Frontal cortex (tissue), 4 donors: ENCODE results near the gene PIEZO1. TPM values are rescaled to one million over a fixed set of nuclear protein-coding genes. Genes with fewer than 3 reads are reported as not detected.
A peak's percentile ranks its signal among the peaks of the same experiment; 100 is the strongest.

Source experiments
- DNase-seq, 2 donors: peaks; one replicate each; pipeline ENCODE4 v3.0.0; 2012; ENCODE audit warnings: low spot score in 2 of 2
- FAIRE-seq: peaks from 2 replicates; lab custom pipeline; 2012; peaks lifted over from hg19 to GRCh38; lab: Jason Lieb, UNC
- total RNA-seq: library from RNA; depleted of rRNA; stranded (reverse); fragments of >200 nt; gene quantifications from one replicate; pipeline ENCODE4 v1.2.3, GENCODE V29; 2014
- donor health status: control.
- donor health status: control.
- donor health status: control.

PIEZO1 gene
- total RNA-seq, 1 donor from 2014 or later = 4.1 TPM

- DNase-seq = no peak
- no peak for FAIRE-seq
These were observed 31.9 kb upstream of the PIEZO1 start for GRCh38 chr16:88816736-88817535.

GRCh38 chr16:88815901-88816589 lies 31.0 kb upstream of the PIEZO1 start:
- no peak for DNase-seq
- no peak for FAIRE-seq

- FAIRE-seq (no peak), DNase-seq (no peak)
These were observed 30.2 kb upstream of the PIEZO1 start for GRCh38 chr16:88815227-88815626.

- no peak for FAIRE-seq
These were observed 29.1 kb upstream of the PIEZO1 start for GRCh38 chr16:88814144-88814502.

GRCh38 chr16:88813269-88814143 lies 28.5 kb upstream of the PIEZO1 start:
- FAIRE-seq = no peak
- no peak for DNase-seq

More at GRCh38 chr16:88814144-88814502, 29.1 kb upstream of the PIEZO1 start:
- no peak for DNase-seq

GRCh38 chr16:88812513-88813268 lies 27.7 kb upstream of the PIEZO1 start:
- DNase-seq (no peak), FAIRE-seq (no peak)

- DNase-seq = peak; percentile 98
- no peak for FAIRE-seq
These were observed 26.9 kb upstream of the PIEZO1 start, which contains the start of gene APRT for GRCh38 chr16:88811769-88812512. TSS of gene APRT (minus strand) at chr16:88811928. CDS start at chr16:88811899, 29 bp downstream.

GRCh38 chr16:88810912-88811768 lies 26.1 kb upstream of the PIEZO1 start:
- FAIRE-seq = no peak

GRCh38 chr16:88810166-88810911 lies 25.3 kb upstream of the PIEZO1 start:
- no peak for DNase-seq
- no peak for FAIRE-seq

More at GRCh38 chr16:88810912-88811768, 26.1 kb upstream of the PIEZO1 start:
- peak; percentile 93 to 94 for DNase-seq

GRCh38 chr16:88809676-88810165 lies 24.7 kb upstream of the PIEZO1 start:
- DNase-seq (no peak), FAIRE-seq (no peak)

GRCh38 chr16:88809068-88809675 lies 24.2 kb upstream of the PIEZO1 start:
- FAIRE-seq = no peak
- DNase-seq = no peak

GRCh38 chr16:88807626-88808453 lies 22.8 kb upstream of the PIEZO1 start:
- DNase-seq = no peak
- FAIRE-seq = no peak

GRCh38 chr16:88807142-88807625 lies 22.2 kb upstream of the PIEZO1 start:
- DNase-seq = no peak
- FAIRE-seq = no peak

- DNase-seq (no peak), FAIRE-seq (no peak)
These were observed 21.6 kb upstream of the PIEZO1 start for GRCh38 chr16:88806491-88807111.

- DNase-seq (no peak), FAIRE-seq (no peak)
These were observed 20.9 kb upstream of the PIEZO1 start for GRCh38 chr16:88805887-88806393.
